GM21825 (cell line): ENCODE measurements around the gene ASB11.

ENCODE experiments used
- ATAC-seq: cut with Tn5 transposase; IDR thresholded peaks from one replicate; pipeline ENCODE4 v1.9.1; 2021; ENCODE audit warnings: mild to moderate bottlenecking, moderate library complexity; ENCODE audit not compliant: unreplicated experiment

The ASB11 gene

DNA sequence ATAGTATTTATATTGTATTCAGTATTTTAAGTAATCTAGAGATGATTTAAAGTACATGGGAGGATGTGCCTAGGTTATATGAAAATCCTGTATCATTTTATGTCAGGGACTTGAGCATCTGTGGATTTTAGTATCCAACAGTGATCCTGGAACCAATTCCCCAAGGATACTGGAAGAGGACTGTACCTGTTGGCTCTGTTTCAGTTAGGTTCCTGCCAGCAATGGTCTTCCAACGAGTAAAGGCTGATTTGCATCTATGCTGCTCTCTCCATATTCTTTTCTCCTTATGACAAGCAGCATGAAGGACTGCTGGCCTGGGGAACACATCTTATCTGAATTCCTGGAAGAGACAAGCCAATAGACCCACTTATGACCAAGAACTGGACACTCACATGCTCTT lies 80.4 kb downstream of the ASB11 start:
- no peak for ATAC-seq

GRCh38 chrX:15233416-15234015 lies 81.9 kb downstream of the ASB11 start:
- no peak for ATAC-seq
